Prostate gland (tissue), 2 donors: ENCODE measurements around the gene CHCHD6.

Experiments
- POLR2A ChIP-seq: fragments of 450-650 bp; IDR thresholded peaks from one replicate; pipeline ENCODE4 v1.6.1; 2016; ENCODE audit warnings: antibody characterized with exemption, mild to moderate bottlenecking
- POLR2AphosphoS5 ChIP-seq: sonication (generic); formaldehyde crosslinking; IDR thresholded peaks from one replicate; pipeline ENCODE4 v1.6.1; 2017; ENCODE audit warnings: antibody characterized with exemption
- TF ChIP-seq, protein P1 (sequence below), 4 experiments: fragments of 200-600 bp in 2 of 4; fragments of 450-650 bp in 2 of 4; sonication (generic) in 2 of 4; IDR thresholded peaks; 1 replicate in 3 of 4; 2 replicates in 1 of 4; pipeline ENCODE4 v1.5.1; 2016 to 2019; ENCODE audit warnings: antibody characterized with exemption in 4 of 4, mild to moderate bottlenecking in 2 of 4, moderate library complexity in 2 of 4

DNA sequence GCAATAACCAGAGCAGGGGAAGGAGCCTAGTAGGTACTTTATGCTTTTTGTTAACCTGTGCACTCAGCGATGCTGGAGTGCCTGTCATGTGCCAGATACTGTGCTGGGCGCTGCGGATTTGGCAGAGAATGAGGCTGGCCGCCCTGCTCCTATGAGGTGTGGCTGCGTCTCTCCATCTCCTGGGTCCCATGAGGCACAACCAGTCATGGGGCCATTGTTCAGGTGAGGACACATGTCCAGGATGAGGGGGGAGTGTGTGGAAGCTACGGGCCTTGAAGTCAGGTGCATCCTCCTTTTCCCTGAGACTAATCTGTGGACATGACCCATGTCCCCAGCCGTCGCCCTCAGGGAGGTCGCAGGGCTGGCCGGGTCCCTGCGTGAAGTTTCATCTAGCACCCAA, 48.2 kb upstream of the CHCHD6 start:
- TF ChIP-seq, protein P1, sequence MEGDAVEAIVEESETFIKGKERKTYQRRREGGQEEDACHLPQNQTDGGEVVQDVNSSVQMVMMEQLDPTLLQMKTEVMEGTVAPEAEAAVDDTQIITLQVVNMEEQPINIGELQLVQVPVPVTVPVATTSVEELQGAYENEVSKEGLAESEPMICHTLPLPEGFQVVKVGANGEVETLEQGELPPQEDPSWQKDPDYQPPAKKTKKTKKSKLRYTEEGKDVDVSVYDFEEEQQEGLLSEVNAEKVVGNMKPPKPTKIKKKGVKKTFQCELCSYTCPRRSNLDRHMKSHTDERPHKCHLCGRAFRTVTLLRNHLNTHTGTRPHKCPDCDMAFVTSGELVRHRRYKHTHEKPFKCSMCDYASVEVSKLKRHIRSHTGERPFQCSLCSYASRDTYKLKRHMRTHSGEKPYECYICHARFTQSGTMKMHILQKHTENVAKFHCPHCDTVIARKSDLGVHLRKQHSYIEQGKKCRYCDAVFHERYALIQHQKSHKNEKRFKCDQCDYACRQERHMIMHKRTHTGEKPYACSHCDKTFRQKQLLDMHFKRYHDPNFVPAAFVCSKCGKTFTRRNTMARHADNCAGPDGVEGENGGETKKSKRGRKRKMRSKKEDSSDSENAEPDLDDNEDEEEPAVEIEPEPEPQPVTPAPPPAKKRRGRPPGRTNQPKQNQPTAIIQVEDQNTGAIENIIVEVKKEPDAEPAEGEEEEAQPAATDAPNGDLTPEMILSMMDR (IDR thresholded peaks at IDR 0.05): no peak
- TF ChIP-seq POLR2A: no peak
- TF ChIP-seq POLR2AphosphoS5: no peak
